LNCaP clone FGC (cell line): ENCODE results near the gene CELSR1.

ENCODE experiments used
- DNase-seq: peaks from one replicate; pipeline ENCODE4 v3.0.0-alpha.2; 2011; ENCODE audit warnings: low read depth
- H3K4me3 ChIP-seq: 2 replicates; pipeline ENCODE4 v1.5.1; 2011; ENCODE audit warnings: mild to moderate bottlenecking, low read depth, low read length, control low read depth
- TF ChIP-seq, protein P1 (sequence below): IDR thresholded peaks from 2 replicates; pipeline ENCODE4 v1.5.1; 2012; ENCODE audit warnings: mild to moderate bottlenecking; ENCODE audit not compliant: control insufficient read depth, insufficient read depth; ENCODE audit errors: extremely low read depth

Gene CELSR1

DNA sequence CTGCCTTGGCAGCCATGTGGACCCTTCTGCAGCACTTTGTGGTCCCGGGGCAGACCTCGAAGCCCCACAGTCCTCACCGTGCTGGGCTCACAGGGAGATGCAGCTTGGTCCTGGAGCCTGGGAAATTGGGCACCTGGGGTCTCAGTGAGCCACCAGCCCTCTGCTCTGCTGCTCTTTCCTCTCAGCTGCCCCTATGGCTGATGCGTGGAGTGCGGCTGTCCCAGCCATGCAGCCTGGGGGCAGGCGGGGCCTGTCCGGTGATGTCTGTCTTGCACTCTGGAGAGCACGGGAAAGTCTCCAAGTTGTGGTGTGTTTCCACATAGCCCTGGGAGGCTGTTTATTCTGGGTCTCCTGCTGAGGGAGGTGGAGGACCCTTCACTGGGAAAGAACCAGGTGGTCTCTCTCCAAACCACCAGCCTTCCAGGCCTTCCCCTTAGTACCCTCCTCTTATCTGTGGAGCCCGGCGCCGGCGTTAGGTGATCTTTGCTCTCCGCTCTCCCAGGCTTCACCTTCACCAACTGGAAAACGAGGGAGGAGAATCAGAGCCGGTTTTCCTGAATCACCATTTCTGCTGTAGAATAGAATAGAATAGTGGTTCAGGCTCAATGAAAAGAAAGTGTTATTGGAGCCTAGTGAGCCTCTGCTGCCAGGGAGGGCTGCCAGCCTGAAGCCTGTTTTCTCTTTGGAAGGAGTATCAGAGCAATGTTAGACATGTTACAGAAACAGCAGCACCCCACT, 41.6 kb upstream of the CELSR1 start:
- TF ChIP-seq, protein P1, sequence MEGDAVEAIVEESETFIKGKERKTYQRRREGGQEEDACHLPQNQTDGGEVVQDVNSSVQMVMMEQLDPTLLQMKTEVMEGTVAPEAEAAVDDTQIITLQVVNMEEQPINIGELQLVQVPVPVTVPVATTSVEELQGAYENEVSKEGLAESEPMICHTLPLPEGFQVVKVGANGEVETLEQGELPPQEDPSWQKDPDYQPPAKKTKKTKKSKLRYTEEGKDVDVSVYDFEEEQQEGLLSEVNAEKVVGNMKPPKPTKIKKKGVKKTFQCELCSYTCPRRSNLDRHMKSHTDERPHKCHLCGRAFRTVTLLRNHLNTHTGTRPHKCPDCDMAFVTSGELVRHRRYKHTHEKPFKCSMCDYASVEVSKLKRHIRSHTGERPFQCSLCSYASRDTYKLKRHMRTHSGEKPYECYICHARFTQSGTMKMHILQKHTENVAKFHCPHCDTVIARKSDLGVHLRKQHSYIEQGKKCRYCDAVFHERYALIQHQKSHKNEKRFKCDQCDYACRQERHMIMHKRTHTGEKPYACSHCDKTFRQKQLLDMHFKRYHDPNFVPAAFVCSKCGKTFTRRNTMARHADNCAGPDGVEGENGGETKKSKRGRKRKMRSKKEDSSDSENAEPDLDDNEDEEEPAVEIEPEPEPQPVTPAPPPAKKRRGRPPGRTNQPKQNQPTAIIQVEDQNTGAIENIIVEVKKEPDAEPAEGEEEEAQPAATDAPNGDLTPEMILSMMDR: no peak
- no peak for DNase-seq
- no peak overlapping the region for H3K4me3 ChIP-seq

DNA sequence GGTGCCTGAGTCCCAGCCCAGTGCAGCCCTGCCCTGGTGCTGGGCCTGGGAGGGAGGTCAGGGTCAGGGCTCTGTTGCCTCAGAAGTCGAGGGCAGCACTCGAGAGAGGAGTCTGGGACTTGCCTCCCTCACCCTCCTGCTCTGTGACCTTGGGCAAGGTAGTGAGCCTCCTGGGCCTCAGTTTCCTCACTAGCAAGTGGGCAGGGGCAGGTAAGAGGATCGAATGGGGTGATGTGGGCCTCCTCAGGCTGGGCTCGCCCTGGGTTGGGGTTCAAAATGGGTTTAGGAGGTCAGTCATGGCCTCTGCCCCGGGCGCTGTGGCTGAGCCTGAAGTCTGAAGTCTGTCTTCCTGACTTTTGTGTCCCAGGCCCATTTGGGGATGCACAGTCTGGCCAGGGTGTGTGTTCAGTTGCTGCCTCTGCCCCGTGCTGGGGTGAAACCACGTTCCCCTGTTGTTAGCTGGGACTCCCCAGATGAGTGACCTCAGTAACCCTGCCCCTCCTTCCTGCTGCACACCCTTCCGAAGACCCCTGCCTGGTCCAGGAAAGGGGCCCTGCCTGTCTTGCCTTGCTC, 40.9 kb upstream of the CELSR1 start:
- no peak for DNase-seq
- TF ChIP-seq, protein P1: no peak
- H3K4me3 ChIP-seq: peak overlapping the region; percentile 64; the same call in 1 of the 2 replicates

DNA sequence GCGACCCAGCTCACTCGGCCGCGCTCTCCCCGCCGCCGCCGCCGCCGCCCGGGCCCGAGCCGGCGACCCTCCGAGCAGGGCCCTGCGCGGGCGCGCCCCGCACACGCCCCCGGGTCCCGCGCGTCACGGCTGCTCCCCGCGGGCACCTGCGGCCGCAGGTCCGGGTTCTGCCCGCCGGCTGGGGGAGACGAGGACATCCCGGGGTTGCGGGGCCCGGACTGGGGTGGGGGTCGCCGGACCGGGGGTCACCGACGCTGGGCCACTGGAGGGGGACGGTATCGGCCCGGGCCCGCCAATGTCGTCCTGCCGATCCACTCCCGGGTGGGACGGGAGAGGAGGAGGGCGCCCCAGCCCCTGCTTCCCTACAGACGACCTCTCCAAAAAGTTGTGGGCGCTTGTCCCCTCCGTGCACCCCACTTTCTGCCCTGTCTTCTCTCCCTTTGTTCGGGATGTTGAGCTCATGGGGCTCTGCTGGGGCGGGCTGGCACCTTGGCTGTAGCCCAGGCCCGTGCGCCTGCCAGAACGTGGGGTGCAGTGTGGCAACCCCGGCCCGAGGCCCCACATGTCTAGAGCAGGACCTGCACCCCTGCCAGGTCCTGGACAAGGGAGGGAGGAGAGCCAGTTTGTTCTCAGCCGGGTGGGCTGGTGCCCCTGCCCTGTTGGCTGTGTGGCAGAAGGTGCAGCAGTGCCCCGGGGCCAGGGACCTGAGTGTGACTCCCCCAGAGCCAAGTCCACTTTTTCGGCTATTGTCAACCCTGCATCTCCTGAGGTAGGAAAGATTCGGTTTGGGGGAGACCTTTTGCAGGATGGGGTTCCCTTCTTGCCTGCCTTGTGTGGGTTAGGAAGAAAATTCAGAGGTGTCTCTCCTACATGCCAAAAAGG, 40.2 kb upstream of the CELSR1 start:
- TF ChIP-seq, protein P1: no peak

DNA sequence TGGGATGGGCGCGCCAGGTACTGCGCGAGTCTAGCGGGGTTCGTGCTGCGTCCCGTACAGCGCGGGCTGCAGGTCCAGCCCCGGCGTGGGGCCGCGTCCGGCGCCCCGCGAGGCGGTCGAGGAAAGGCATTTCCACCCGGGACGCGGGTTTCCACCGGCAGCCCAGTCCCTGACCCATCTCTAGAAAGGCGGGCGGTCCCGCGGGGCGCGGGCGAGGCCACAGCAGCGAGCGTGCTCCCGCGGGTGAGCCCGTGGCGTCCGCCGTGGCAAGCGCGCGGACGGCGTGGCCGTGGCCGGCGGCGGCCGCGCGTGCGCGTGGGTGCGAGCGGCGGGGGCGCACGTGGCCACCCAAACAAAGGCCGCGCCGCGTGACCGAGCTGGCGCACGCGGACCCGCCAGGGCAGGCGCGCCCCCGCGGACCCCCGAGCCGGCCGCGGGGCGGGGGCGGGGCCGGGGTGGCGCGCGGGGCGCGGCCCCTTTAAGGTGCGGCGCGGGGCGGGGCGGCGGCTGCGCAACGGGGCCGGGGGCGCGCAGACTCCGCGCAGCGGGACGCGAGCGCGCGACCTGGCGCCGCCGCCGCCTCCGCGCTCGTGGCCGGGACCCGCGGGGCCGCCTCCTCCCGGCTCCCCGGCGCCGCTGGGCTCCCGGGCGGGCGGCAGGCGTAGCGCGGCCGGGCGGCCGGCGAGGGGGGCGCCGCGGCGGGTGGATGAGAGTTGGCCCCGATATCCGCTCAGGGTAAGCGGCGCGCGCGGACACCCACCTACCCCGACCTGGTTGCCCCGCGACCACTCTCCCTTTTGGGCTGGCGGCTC, 39.3 kb upstream of the CELSR1 start:
- TF ChIP-seq, protein P1: no peak
- peak overlapping the region; percentile 64 for H3K4me3 ChIP-seq
- DNase-seq: no peak

More for the DNA sequence above, 40.2 kb upstream of the CELSR1 start:
- H3K4me3 ChIP-seq: peak overlapping the region; percentile 64
- no peak for DNase-seq

DNA sequence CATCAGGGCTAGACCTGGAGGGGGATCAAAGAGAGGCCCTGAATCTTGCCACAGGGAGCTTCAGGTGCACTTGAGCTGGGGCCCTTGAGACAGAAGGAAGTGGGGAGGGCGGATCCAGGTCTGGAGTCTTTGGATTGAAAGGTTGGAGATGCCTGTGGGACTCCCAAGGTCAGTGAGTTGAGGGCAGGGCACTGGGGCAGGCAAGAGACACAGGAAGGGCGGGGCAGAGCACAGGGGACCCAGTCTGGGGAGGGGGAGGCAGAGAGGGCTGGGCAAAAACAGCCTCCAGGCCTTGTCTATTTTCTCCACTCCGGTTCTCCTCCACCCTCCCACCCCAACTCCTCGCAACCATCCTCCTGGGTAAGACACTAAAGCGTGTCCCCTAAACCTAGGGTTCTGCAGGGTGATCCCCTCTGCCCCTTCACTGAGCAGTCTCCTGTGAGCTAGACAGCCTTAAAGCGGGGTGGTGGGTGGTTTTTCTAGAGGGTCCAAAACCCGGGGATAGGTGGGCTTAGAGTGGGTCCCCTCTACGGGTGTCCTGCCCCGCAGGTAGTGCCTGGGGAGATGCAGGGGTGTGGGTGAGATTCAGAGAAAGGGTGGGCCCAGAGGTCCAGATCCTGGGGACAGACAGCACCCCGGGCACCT, 38.6 kb upstream of the CELSR1 start:
- TF ChIP-seq, protein P1: no peak
- peak overlapping the region; percentile 39 for H3K4me3 ChIP-seq
- DNase-seq: no peak
